ENCODE measurements around the gene NEB. TPM values are rescaled to one million over a fixed set of nuclear protein-coding genes. Genes with fewer than 3 reads are reported as not detected.

NEB gene
- total and polyA plus RNA-seq, 2 of the 4 experiments (the other 2 are of a cell fraction): under 0.01 TPM; not detected in 1

- BruUV-seq (replicated peaks): no TSS peak
- Histone ChIP-seq H2AK5ac (ENCODE audit: low read depth, low read length) (no peak overlapping the region), H3K14ac (replicated peaks; ENCODE audit: low read depth, low read length) (no peak overlapping the region), H3K4ac (ENCODE audit: low read depth, low read length) (no peak overlapping the region), H3K4me1 (ENCODE audit: control insufficient read depth, insufficient read depth, low read length) (no peaks in the 10 kb centered on the region), H2AK9ac (replicated peaks; ENCODE audit: low read depth, low read length, poor library complexity) (no peak overlapping the region), H3K4me2 (ENCODE audit: low read depth, low read length) (no peak overlapping the region), H3K36me3 (ENCODE audit: control insufficient read depth, insufficient read depth, low read length) (no peaks in the 10 kb centered on the region), H2BK120ac (ENCODE audit: low read depth, low read length) (no peak overlapping the region), H3K9ac (ENCODE audit: low read depth, low read length) (no peak overlapping the region), H2BK20ac (ENCODE audit: low read depth, low read length) (no peak overlapping the region), H4K91ac (ENCODE audit: insufficient read depth, low read depth, low read length) (no peak overlapping the region), H3K9me1 (ENCODE audit: insufficient read depth, low read length) (no peaks in the 10 kb centered on the region; the same call in 1 of the 2 replicates), H3K27ac (ENCODE audit: insufficient read depth, low read length) (no peak overlapping the region), H4K8ac (ENCODE audit: low read depth in 2 of 2, low read length in 2 of 2) (no peak overlapping the region), H3K18ac (ENCODE audit: low read depth, low read length) (no peak overlapping the region), H3K4me3 (ENCODE audit: insufficient read depth, low read depth, low read length) (no peak overlapping the region), H4K5ac (ENCODE audit: low read depth, low read length) (no peak overlapping the region), H2BK5ac (ENCODE audit: low read depth, low read length, poor library complexity, severe bottlenecking) (no peak overlapping the region), H2BK15ac (ENCODE audit: low read depth, low read length) (no peak overlapping the region), H4K20me1 (ENCODE audit: insufficient read depth, low read length) (no peaks in the 10 kb centered on the region), H2AFZ (replicated peaks; ENCODE audit: low read length, poor library complexity) (no peak overlapping the region), H3K27me3 (ENCODE audit: control insufficient read depth, insufficient read depth, low read length) (no peaks in the 10 kb centered on the region), H3K23ac (ENCODE audit: low read depth, low read length) (no peak overlapping the region), H3K56ac (ENCODE audit: extremely low read depth, insufficient read depth, low read length) (no peak overlapping the region), H3K79me1 (ENCODE audit: low read depth in 1 of 2, low read length in 2 of 2) (no peaks in the 10 kb centered on the region), H3K9me3 (ENCODE audit: control insufficient read depth, insufficient read depth, low read length) (no peaks in the 10 kb centered on the region)
- ChIA-PET CTCF (no interaction called here), POLR2A (ENCODE audit: unreplicated experiment) (no interaction called here)
- no CpG with 5 or more reads among the region's 2 CpGs for WGBS, 2 experiments (ENCODE audit: extremely low coverage in 2 of 2, insufficient read length in 1 of 2)
- intact Hi-C loops (cut with micrococcal nuclease): no loop called here
- in situ Hi-C loops (cut with MboI; ENCODE audit: low sequenced_read_pairs): no loop called here
- ATAC-seq (ENCODE audit: low read depth) (no peak), DNase-seq (no peak)
- TF ChIP-seq USF2 (IDR thresholded peaks at IDR 0.05; ENCODE audit: low read depth, low read length) (no peak), MAZ (IDR thresholded peaks at IDR 0.05; ENCODE audit: borderline replicate concordance, low read depth, low read length) (no peak), RCOR1 (IDR thresholded peaks at IDR 0.05; ENCODE audit: insufficient replicate concordance, low read length) (no peak), CHD1 (IDR thresholded peaks at IDR 0.05; ENCODE audit: low read depth, low read length) (no peak), CTCF (conservative IDR thresholded peaks at IDR 0.05; ENCODE audit: low read depth, low read length) (no peak), NFE2L2 (IDR thresholded peaks at IDR 0.05; ENCODE audit: low read depth, low read length) (no peak), RAD21 (IDR thresholded peaks at IDR 0.05; ENCODE audit: low read length) (no peak), BHLHE40 (IDR thresholded peaks at IDR 0.05; ENCODE audit: low read depth, low read length) (no peak), MXI1 (IDR thresholded peaks at IDR 0.05; ENCODE audit: borderline replicate concordance, low read depth, low read length) (no peak)
- dilution Hi-C loops (cut with HindIII; ENCODE audit: low sequenced_read_pairs, unreplicated experiment): no loop called here
These were observed 76.2 kb downstream of the NEB start for GRCh38 chr2:151658081-151658480.

All from IMR-90 (cell line).